Esophagus muscularis mucosa (tissue), 4 donors: ENCODE measurements around the gene WT1. TPM values are rescaled to one million over a fixed set of nuclear protein-coding genes. Genes with fewer than 3 reads are reported as not detected.
A peak's percentile ranks its signal among the peaks of the same experiment; 100 is the strongest.

ENCODE experiments used
- DNase-seq: peaks from one replicate; pipeline ENCODE4 v3.0.0-alpha.2; 2017; ENCODE audit errors: extremely low spot score
- H3K27ac ChIP-seq, 4 donors: fragments of 200-600 bp; sonication (generic); replicated peaks in 1 of 4; 1 replicate in 3 of 4; 2 replicates in 1 of 4; pipeline ENCODE4 v1.5.1; 2016 to 2019; ENCODE audit warnings: mild to moderate bottlenecking in 1 of 4
- H3K27me3 ChIP-seq, 4 donors: fragments of 200-600 bp; sonication (generic); one replicate each; pipeline versions ENCODE4 v1.5.1 to v1.6.0; 2016 to 2019
- H3K36me3 ChIP-seq, 4 donors: fragments of 200-600 bp; sonication (generic); one replicate each; pipeline ENCODE4 v1.5.1; 2016 to 2019
- H3K4me1 ChIP-seq, 4 donors: fragments of 200-600 bp; sonication (generic); one replicate each; pipeline ENCODE4 v1.5.1; 2016 to 2019
- H3K4me3 ChIP-seq, 4 donors: fragments of 200-600 bp; sonication (generic); 1 replicate in 2 of 4; 2 replicates in 2 of 4; pipeline ENCODE4 v1.5.1; 2016 to 2019; ENCODE audit warnings: mild to moderate bottlenecking in 4 of 4, moderate library complexity in 1 of 4
- H3K9me3 ChIP-seq, 4 donors: fragments of 200-600 bp; sonication (generic); 1 replicate in 3 of 4; 2 replicates in 1 of 4; pipeline ENCODE4 v1.5.1; 2016 to 2019
- CTCF ChIP-seq, 3 experiments: fragments of 200-600 bp in 2 of 3; fragments of 450-650 bp in 1 of 3; sonication (generic) in 2 of 3; IDR thresholded peaks; one replicate each; pipeline ENCODE4 v1.5.1; 2017 to 2019; ENCODE audit warnings: antibody characterized with exemption in 3 of 3, mild to moderate bottlenecking in 2 of 3, moderate library complexity in 1 of 3
- EP300 ChIP-seq: sonication (generic); formaldehyde crosslinking; IDR thresholded peaks from one replicate; pipeline ENCODE4 v1.6.1; 2017; ENCODE audit warnings: antibody characterized with exemption
- POLR2A ChIP-seq: fragments of 450-650 bp; IDR thresholded peaks from one replicate; pipeline ENCODE4 v1.6.1; 2017; ENCODE audit warnings: antibody characterized with exemption, moderate library complexity, mild to moderate bottlenecking, low read depth
- POLR2AphosphoS5 ChIP-seq, 2 donors: sonication (generic); formaldehyde crosslinking; IDR thresholded peaks; one replicate each; pipeline ENCODE4 v1.6.1; 2017; ENCODE audit warnings: antibody characterized with exemption in 2 of 2
- WGBS: methylation state at CpG from one replicate; pipeline ENCODE4 v1.1.5; 2018; 5-methylcytosine and 5-hydroxymethylcytosine counted together
- intact Hi-C: fragments of 100-400 bp; cut with DNase I; formaldehyde crosslinking; loops from one replicate; pipeline ENCODE4 v1.15.1; 2023
- total RNA-seq, 4 donors: library from RNA; depleted of rRNA; stranded (reverse); fragments of >200 nt; gene quantifications; one replicate each; pipeline versions ENCODE4 v1.1.0 to v1.2.1, GENCODE V29; 2016

WT1 gene
- total RNA-seq, 4 donors from 2014 or later = 0.42 to 3.5 (median 3.1) TPM; not detected in 1

DNA sequence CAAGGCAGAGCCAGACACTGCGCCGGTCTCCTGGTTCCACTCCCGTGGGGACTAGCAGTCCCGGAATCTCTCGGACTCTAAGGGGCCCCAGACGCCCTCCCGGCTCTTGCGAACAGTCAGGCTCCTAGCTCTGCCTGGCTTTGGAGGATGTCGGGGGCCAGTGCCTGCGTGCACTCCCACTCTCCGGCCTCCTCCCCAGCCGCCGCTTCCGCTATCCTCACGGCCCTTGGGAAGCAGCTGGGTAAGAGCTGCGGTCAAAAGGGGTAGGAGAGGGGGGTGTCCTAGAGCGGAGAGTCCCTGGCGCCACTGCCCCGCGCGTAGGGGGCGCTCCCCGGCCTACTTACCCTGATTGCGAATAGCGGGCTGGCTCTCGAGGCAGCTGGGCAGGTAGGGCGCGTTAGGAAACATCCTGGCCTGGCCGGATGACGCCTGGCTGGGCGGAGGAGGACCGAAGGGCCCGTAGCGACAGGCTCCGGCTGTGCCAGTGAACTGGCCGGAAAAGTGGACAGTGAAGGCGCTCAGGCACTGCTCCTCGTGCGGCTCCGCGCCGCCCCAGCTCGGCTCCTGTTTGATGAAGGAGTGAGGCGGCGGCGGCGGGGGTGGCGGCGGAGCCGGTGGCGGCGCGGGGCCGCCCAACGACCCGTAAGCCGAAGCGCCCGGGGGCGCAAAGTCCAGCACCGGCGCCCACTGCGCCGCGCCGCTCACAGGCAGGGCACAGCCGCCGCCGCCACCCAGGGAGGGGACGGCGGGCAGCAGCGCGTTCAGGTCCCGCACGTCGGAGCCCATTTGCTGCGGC, 785 bp downstream of the WT1 start:
- peaks cover 12 to 69% (median 65%) of the 10 kb centered on the region in 4 donors for H3K4me1 ChIP-seq
- no peaks in the 10 kb centered on the region for H3K9me3 ChIP-seq
- peaks cover 0 to 3% (median 0%) of the 10 kb centered on the region in 4 donors for H3K36me3 ChIP-seq
- H3K27me3 ChIP-seq = peaks cover 0 to 100% (median 71%) of the 10 kb centered on the region in 4 donors
- H3K27ac ChIP-seq = peak overlapping the region in 1 of 4 donors; percentile 36
- no peak for DNase-seq
- TF ChIP-seq POLR2AphosphoS5 (IDR thresholded peaks at IDR 0.05) (no peak), POLR2A (no peak), CTCF (IDR thresholded peaks at IDR 0.05) (no peak), EP300 (no peak)
- intact Hi-C loops = no loop called here
- H3K4me3 ChIP-seq = peak overlapping the region; percentile 34 to 43 (median 37)
- WGBS = 3% methylated on average over 8 of the region's 77 CpGs

DNA sequence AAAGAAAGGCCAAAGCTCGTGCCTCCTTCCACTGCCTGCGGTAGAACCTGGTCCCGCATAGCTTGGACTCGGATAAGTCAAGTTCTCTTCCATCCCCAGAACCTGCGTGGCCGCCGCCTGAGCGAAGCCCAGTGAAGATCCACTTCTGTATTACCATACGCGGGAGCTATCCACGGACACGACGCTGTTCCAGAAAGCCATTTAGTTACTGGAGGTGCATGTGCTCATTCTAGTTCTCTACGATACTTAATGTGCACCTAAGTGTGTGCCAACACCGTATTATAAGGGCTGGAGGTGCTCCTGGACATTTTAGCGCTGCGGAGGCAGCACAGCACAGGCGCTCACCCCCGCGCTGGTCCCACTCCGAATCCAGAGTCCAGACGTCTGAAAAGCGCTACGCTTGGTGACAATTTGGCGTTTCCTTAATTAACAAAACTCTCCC, 1.4 kb downstream of the WT1 start:
- Histone ChIP-seq H3K4me3 (peak overlapping the region; percentile 34 to 43 (median 37)), H3K36me3 (peaks cover 0 to 3% (median 0%) of the 10 kb centered on the region in 4 donors), H3K27me3 (peaks cover 0 to 100% (median 68%) of the 10 kb centered on the region in 4 donors), H3K27ac (no peak overlapping the region), H3K4me1 (peaks cover 7 to 63% (median 59%) of the 10 kb centered on the region in 4 donors), H3K9me3 (no peaks in the 10 kb centered on the region)
- intact Hi-C loops = no loop called here
- 10% methylated on average over 13 of the region's 25 CpGs for WGBS
- no peak for DNase-seq
- TF ChIP-seq POLR2AphosphoS5 (IDR thresholded peaks at IDR 0.05) (no peak), EP300 (no peak), POLR2A (no peak), CTCF (IDR thresholded peaks at IDR 0.05) (no peak)

GRCh38 chr11:32433101-32433913, 2.0 kb downstream of the WT1 start:
- Histone ChIP-seq H3K4me3 (peak overlapping the region; percentile 32 to 43 (median 35)), H3K27ac (no peak overlapping the region), H3K36me3 (peaks cover 0 to 3% (median 0%) of the 10 kb centered on the region in 4 donors), H3K4me1 (peaks cover 5 to 57% (median 53%) of the 10 kb centered on the region in 4 donors), H3K9me3 (no peaks in the 10 kb centered on the region), H3K27me3 (peaks cover 0 to 100% (median 67%) of the 10 kb centered on the region in 4 donors)
- DNase-seq = no peak
- intact Hi-C loops = no loop called here
- WGBS = 20% methylated on average over 35 of the region's 46 CpGs
- no peak for TF ChIP-seq POLR2A
- TF ChIP-seq CTCF (IDR thresholded peaks at IDR 0.05) = no peak

GRCh38 chr11:32432565-32432964, 2.8 kb downstream of the WT1 start:
- Histone ChIP-seq H3K36me3 (no peaks in the 10 kb centered on the region), H3K27me3 (peaks cover 0 to 100% (median 67%) of the 10 kb centered on the region in 4 donors), H3K9me3 (no peaks in the 10 kb centered on the region), H3K27ac (no peak overlapping the region), H3K4me1 (peaks cover 0 to 53% (median 46%) of the 10 kb centered on the region in 4 donors), H3K4me3 (no peak overlapping the region)
- DNase-seq = no peak
- WGBS = 61% methylated on average over 8 of the region's 8 CpGs
- no peak for TF ChIP-seq EP300
- intact Hi-C loops = no loop called here
